Fibroblast of lung (primary cell): ENCODE measurements around the gene PABPN1. TPM values are rescaled to one million over a fixed set of nuclear protein-coding genes. Genes with fewer than 3 reads are reported as not detected.

Experiments used
- DNase-seq, 2 donors: peaks; one replicate each; pipeline versions ENCODE4 v3.0.0 to v3.0.0-alpha.2; 2010; ENCODE audit warnings: low read depth in 2 of 2
- H2AFZ ChIP-seq: 2 replicates; pipeline ENCODE4 v1.5.1; 2012; ENCODE audit warnings: low read length, control low read depth, inconsistent platforms
- H3K27ac ChIP-seq: 2 replicates; pipeline ENCODE4 v1.5.1; 2011; ENCODE audit warnings: low read length, control low read depth; ENCODE audit not compliant: insufficient read depth
- H3K27me3 ChIP-seq: 2 replicates; pipeline ENCODE4 v1.5.1; 2011; ENCODE audit warnings: mild to moderate bottlenecking, low read length; ENCODE audit not compliant: control insufficient read depth, insufficient read depth
- H3K36me3 ChIP-seq: 2 replicates; pipeline ENCODE4 v1.5.1; 2011; ENCODE audit warnings: low read length; ENCODE audit not compliant: control insufficient read depth, insufficient read depth
- H3K4me1 ChIP-seq: 2 replicates; pipeline ENCODE4 v1.5.1; 2011; ENCODE audit warnings: low read length; ENCODE audit not compliant: control insufficient read depth, insufficient read depth; ENCODE audit errors: extremely low read depth
- H3K4me2 ChIP-seq: 2 replicates; pipeline ENCODE4 v1.5.1; 2011; ENCODE audit warnings: low read length, control low read depth; ENCODE audit not compliant: insufficient read depth; ENCODE audit errors: extremely low read depth
- H3K4me3 ChIP-seq, 4 experiments: fragments of 200-600 bp in 1 of 4; sonication (generic) in 1 of 4; replicated peaks in 1 of 4; 2 replicates each; pipeline ENCODE4 v1.5.1; 2011 to 2016; ENCODE audit warnings: low read length in 4 of 4, low read depth in 3 of 4, mild to moderate bottlenecking in 3 of 4, control low read depth in 2 of 4, inconsistent platforms in 1 of 4, mixed read lengths in 1 of 4; ENCODE audit not compliant: insufficient read depth in 1 of 4; ENCODE audit errors: control extremely low read depth in 1 of 4
- H3K79me2 ChIP-seq: 2 replicates; pipeline ENCODE4 v1.5.1; 2012; ENCODE audit warnings: mild to moderate bottlenecking, low read length, inconsistent platforms; ENCODE audit not compliant: control insufficient read depth, insufficient read depth
- H3K9ac ChIP-seq: 2 replicates; pipeline ENCODE4 v1.5.1; 2011; ENCODE audit warnings: mild to moderate bottlenecking, low read length, control low read depth; ENCODE audit not compliant: insufficient read depth
- H3K9me3 ChIP-seq: 2 replicates; pipeline ENCODE4 v1.5.1; 2012; ENCODE audit warnings: low read depth, low read length; ENCODE audit not compliant: control insufficient read depth, insufficient read depth
- H4K20me1 ChIP-seq: 2 replicates; pipeline ENCODE4 v1.5.1; 2011; ENCODE audit warnings: low read length; ENCODE audit not compliant: control insufficient read depth, insufficient read depth; ENCODE audit errors: extremely low read depth
- CTCF ChIP-seq, 2 donors: IDR thresholded peaks in 1 of 2; conservative IDR thresholded peaks in 1 of 2; 1 replicate in 1 of 2; 2 replicates in 1 of 2; pipeline ENCODE4 v1.5.1; 2011 to 2012; ENCODE audit warnings: low read length in 2 of 2, control low read depth in 1 of 2, inconsistent platforms in 1 of 2, low read depth in 1 of 2, mild to moderate bottlenecking in 1 of 2
- EZH2 ChIP-seq: IDR thresholded peaks from 2 replicates; pipeline ENCODE4 v1.5.1; 2012; ENCODE audit warnings: low read length, control low read depth, mild to moderate bottlenecking; ENCODE audit errors: missing control alignments
- polyA plus RNA-seq, 2 donors: library from polyadenylated mRNA; depleted of rRNA in 1 of 2; stranded (reverse) in 1 of 2; unstranded in 1 of 2; fragments of >200 nt; gene quantifications; 2 replicates each; pipeline ENCODE4 v1.2.1, GENCODE V29; 2011 to 2012; ENCODE audit warnings: missing spikeins in 1 of 2
- total RNA-seq: library from RNA; depleted of rRNA; stranded (reverse); fragments of >200 nt; gene quantifications from 2 replicates; pipeline ENCODE4 v1.2.1, GENCODE V29; 2014

PABPN1 gene
- total and polyA plus RNA-seq, 2 donors (not counting 1 experiment from before 2014, with no cell fraction given): 73.2 to 152 TPM

GRCh38 chr14:23316300-23316699 is 5.0 kb upstream of the PABPN1 start:
- no peak overlapping the region for H3K27ac ChIP-seq
- no peaks in the 10 kb centered on the region for H3K27me3 ChIP-seq
- H3K4me3 ChIP-seq: no peak overlapping the region
- H3K4me1 ChIP-seq: no peaks in the 10 kb centered on the region
- H3K4me2 ChIP-seq: no peak overlapping the region
- H3K36me3 ChIP-seq: peaks cover 3% of the 10 kb centered on the region
- no peaks in the 10 kb centered on the region for H4K20me1 ChIP-seq
- no peak overlapping the region for H3K9ac ChIP-seq
- DNase-seq: no peak
- H3K9me3 ChIP-seq: no peaks in the 10 kb centered on the region
- no peak overlapping the region for H2AFZ ChIP-seq
- no peak for TF ChIP-seq CTCF (conservative IDR thresholded peaks at IDR 0.05 in 1 of 2, IDR thresholded peaks at IDR 0.05 in 1 of 2; ENCODE audit: low read depth in 1 of 2, low read length in 2 of 2)
- peaks cover 2% of the 10 kb centered on the region for H3K79me2 ChIP-seq

GRCh38 chr14:23319746-23320583 is 1.3 kb upstream of the PABPN1 start:
- Histone ChIP-seq H3K79me2 (peaks cover 22% of the 10 kb centered on the region), H3K27me3 (no peaks in the 10 kb centered on the region), H3K9ac (no peak overlapping the region), H4K20me1 (no peaks in the 10 kb centered on the region), H3K27ac (peak overlapping the region; percentile 91), H3K4me2 (peak overlapping the region; percentile 64), H3K4me3 (peak overlapping the region in 2 of 4 experiments; percentile 47), H3K4me1 (peaks cover 4% of the 10 kb centered on the region), H2AFZ (no peak overlapping the region), H3K36me3 (peaks cover 13% of the 10 kb centered on the region), H3K9me3 (no peaks in the 10 kb centered on the region)
- no peak for DNase-seq
- no peak for TF ChIP-seq CTCF (conservative IDR thresholded peaks at IDR 0.05 in 1 of 2, IDR thresholded peaks at IDR 0.05 in 1 of 2; ENCODE audit: low read depth in 1 of 2, low read length in 2 of 2)
- TF ChIP-seq EZH2: no peak

- DNase-seq: peak; percentile 41 to 59
- peak overlapping the region; percentile 99 for H3K4me2 ChIP-seq
- peak overlapping the region; percentile 92 for H3K27ac ChIP-seq
- no peak for TF ChIP-seq CTCF (conservative IDR thresholded peaks at IDR 0.05 in 1 of 2, IDR thresholded peaks at IDR 0.05 in 1 of 2; ENCODE audit: low read depth in 1 of 2, low read length in 2 of 2)
- no peak for TF ChIP-seq EZH2
- no peaks in the 10 kb centered on the region for H3K27me3 ChIP-seq
- peak overlapping the region; percentile 92 to 98 (median 94) for H3K4me3 ChIP-seq
- peak overlapping the region; percentile 90 for H3K9ac ChIP-seq
- peaks cover 22% of the 10 kb centered on the region for H3K79me2 ChIP-seq
- H4K20me1 ChIP-seq: no peaks in the 10 kb centered on the region
- peaks cover 13% of the 10 kb centered on the region for H3K36me3 ChIP-seq
- peaks cover 4% of the 10 kb centered on the region for H3K4me1 ChIP-seq
- no peaks in the 10 kb centered on the region for H3K9me3 ChIP-seq
- H2AFZ ChIP-seq: no peak overlapping the region
Observed at GRCh38 chr14:23321572-23322547, 603 bp downstream of the PABPN1 start.
